K562 treated with DMSO at 1 percent for 12 hours (cell line): ENCODE measurements around the gene SRL. TPM values are rescaled to one million over a fixed set of nuclear protein-coding genes. Genes with fewer than 3 reads are reported as not detected.

ENCODE experiments used
- total RNA-seq: library from RNA; unstranded; fragments of 300-600 nt; gene quantifications from 2 replicates; pipeline ENCODE4 v1.2.3, GENCODE V29; 2022; ENCODE audit not compliant: insufficient read depth

The SRL gene
- total RNA-seq, result not detected in 2 replicates

GRCh38 chr16:4241928-4242283, at the start of gene SRL:
Gene SRL (minus strand): TSS chr16:4242080. CDS start chr16:4242067, 13 bp downstream.

Other genes starting within 250 kb of the SRL start
- 0.21 TPM in 1 of 2 replicates, not detected in the other for gene ADCY9, start 125.6 kb downstream of the SRL start, total RNA-seq
- 5.8 and 6.2 TPM in 2 replicates for gene TFAP4, start 30.9 kb upstream of the SRL start, total RNA-seq
- gene GLIS2, start 74.0 kb upstream of the SRL start, total RNA-seq, result 13.7 and 23.8 TPM in 2 replicates
- gene PAM16, start 109.2 kb upstream of the SRL start, total RNA-seq, result 58.1 and 191 TPM in 2 replicates
- gene VASN, start 129.8 kb upstream of the SRL start, total RNA-seq, result 29.7 and 34.4 TPM in 2 replicates
- gene CORO7, start 174.5 kb upstream of the SRL start, total RNA-seq, result 59.9 and 88.5 TPM in 2 replicates
- 34.9 and 65.7 TPM in 2 replicates for gene DNAJA3, start 183.8 kb upstream of the SRL start, total RNA-seq
- 84.9 and 113 TPM in 2 replicates for gene NMRAL1, start 232.5 kb upstream of the SRL start, total RNA-seq
- gene HMOX2, start 234.3 kb upstream of the SRL start, total RNA-seq, result 54.6 and 61.1 TPM in 2 replicates